MV-4-11 (cell line): ENCODE results near the gene IL33.

ENCODE experiments used
- DNase-seq: peaks from one replicate; lab custom pipeline; 2025; lab: John Stamatoyannopoulos, UW

IL33 gene

DNA sequence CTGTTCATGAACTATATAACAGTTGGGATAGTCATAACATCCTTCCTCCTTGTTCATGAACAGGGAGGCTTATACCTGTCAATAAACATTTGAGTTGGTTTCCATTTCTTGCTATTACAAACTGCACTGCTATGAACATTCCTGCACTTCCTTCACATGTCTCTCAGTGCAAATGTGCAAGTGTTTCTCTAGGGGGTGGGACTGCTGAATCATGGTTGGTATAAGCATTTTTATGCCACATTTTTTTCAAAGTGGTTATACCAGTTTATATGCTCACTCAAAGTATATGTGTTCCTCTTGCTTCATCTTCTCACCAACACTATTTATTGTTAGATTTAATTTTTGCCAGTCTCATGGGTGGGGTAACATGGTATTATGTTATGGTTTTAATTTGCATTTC, 86.8 kb downstream of the IL33 start:
- DNase-seq: no peak

DNA sequence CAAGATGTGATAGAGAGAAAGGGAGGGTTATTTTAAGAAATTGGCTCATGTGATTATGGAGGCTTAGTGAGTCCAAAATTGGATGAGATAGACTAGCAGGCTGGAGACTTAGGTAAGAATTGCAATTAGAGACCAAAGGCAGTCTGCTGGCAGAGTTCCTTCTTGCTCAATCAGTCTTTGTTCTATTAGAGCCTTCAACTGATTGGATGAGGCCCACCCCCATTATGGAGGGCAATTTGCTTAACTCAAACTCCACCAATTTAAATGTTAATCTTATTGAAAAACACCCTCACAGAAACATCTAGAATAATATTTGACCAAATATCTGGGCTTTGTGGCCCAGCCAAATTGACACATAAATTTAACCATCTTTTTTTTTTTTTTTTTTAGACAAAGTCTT, 88.6 kb downstream of the IL33 start:
- no peak for DNase-seq

DNA sequence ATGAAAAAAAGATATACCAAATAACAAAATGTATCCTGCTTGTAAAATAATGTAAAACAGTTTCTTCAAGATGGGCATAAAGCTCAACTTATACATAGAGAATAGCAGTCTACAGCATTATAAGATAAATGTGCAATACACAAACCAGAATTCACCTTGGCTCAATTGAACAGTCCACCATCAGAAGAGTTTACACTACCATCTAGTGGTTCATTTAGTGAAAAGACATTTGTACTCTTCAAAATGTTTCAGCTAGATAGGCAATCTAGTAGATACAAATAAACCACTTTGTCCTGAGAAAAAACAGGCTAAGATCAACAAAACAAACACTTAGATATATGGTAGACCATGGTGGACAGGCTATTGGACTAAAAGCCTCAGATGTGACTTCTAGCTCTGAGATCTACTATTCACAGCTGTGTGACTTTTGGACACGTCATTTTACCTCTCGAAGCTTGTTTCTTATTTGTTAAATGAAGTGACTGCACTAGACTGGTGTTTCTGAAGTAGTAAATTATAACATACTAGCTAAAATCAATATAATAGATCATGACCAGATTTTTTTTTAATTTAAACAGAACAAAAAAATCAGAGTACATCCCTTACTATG, 90.5 kb downstream of the IL33 start:
- peak; percentile 49 for DNase-seq
